ENCODE results near the gene RFK. TPM values are rescaled to one million over a fixed set of nuclear protein-coding genes. Genes with fewer than 3 reads are reported as not detected.

Gene RFK
- total RNA-seq, 1 donor: 18.4 TPM

DNA sequence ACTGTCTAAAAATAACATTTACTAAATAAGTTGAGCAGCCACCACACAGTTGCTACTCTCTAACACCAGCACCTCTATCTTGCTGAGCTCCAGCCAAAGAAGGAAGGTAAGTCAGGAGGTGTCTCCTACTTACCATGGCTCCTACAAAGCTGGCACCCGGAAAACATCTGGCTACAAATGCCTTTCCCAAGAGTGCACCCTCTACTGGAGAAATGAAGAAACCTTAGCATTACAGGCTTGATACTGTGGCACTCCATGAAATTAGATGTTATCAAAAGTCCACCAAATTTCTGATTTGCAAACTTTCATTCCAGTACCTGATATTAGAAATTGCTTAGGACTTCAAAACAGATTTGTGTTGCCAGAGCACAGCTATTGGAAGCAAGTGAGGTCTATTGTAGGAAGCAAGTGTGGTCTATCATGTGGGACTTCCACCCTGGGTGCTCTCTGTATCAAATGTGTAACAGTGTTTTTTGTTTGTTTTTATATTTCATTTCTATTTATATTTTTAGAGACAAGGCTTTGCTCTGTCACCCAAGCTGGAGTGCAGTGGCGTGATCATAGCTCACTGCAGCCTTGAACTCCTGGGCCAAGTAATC, 25.7 kb upstream of the RFK start:
- Histone ChIP-seq H3K9me3 (ENCODE audit: low read depth, low read length) (no peaks in the 10 kb centered on the region), H3K4me1 (ENCODE audit: insufficient read depth, low read length) (peaks cover 4% of the 10 kb centered on the region), H3K4me3 (ENCODE audit: low read length) (no peak overlapping the region), H3K27me3 (ENCODE audit: insufficient read depth, low read length) (no peaks in the 10 kb centered on the region)

DNA sequence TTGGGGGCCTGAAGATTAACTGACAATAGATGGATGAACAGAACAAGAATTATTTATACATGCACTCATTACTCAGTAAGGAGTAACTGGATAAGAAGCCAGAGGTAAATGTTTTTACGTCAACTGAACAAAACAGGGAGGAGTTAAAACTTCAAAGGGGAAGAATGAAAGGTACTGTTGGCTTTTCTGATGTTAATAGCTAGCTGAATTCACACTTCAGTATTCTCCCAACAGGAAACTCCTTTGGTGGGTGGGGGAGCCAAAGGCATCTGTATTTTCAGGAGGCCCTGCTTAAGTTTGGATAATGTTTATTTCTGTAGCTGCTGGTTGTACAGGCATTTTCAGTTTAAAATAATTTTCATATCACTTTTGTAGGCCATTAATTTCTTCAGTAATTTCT, 23.2 kb upstream of the RFK start:
- peaks cover 8% of the 10 kb centered on the region for H3K4me1 ChIP-seq (ENCODE audit: insufficient read depth, low read length)
- no peak overlapping the region for H3K4me3 ChIP-seq (ENCODE audit: low read length)
- H3K27me3 ChIP-seq (ENCODE audit: insufficient read depth, low read length): no peaks in the 10 kb centered on the region
- H3K9me3 ChIP-seq (ENCODE audit: low read depth, low read length): no peaks in the 10 kb centered on the region

DNA sequence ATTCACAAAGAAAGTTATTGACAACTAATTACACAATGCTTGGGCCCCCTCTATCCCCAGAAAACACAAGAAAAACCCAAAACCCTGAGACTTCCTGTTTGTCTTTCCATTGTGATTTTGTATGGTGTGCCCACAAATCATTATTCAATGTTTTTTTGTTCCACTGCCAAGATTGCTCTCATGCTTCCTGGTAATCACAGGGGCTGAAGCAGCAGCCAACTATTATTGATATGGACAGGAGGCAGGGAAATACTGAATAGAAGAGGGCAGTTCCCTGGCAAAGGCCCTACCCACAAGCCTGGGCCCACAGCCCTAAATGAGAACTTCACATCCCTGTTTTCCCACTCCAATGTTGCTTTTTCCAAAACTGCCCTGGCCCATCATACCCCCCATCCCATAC, 21.5 kb upstream of the RFK start:
- Histone ChIP-seq H3K4me3 (ENCODE audit: low read length) (no peak overlapping the region), H3K4me1 (ENCODE audit: insufficient read depth, low read length) (peaks cover 8% of the 10 kb centered on the region), H3K9me3 (ENCODE audit: low read depth, low read length) (no peaks in the 10 kb centered on the region), H3K27me3 (ENCODE audit: insufficient read depth, low read length) (no peaks in the 10 kb centered on the region)

DNA sequence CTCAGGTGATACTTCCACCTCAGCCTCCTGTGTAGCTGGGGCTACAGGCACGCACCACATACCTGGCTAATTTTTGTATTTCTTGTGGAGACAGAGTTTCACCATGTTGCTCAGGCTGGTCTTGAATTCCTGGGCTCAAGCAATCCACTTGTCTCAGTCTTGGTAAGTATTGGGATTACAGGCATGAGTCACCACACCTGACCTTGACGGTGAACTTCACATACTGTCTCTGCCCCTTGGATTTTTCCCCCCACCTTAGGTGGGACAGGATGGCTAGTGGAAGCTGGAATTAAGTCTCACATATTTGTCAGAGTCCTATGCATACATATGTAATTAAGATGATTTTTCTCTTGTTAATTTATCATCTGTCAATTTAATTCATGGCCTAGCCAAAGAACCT, 20.9 kb upstream of the RFK start:
- H3K4me3 ChIP-seq (ENCODE audit: low read length): no peak overlapping the region
- H3K4me1 ChIP-seq (ENCODE audit: insufficient read depth, low read length): peaks cover 8% of the 10 kb centered on the region
- H3K9me3 ChIP-seq (ENCODE audit: low read depth, low read length): no peaks in the 10 kb centered on the region
- H3K27me3 ChIP-seq (ENCODE audit: insufficient read depth, low read length): no peaks in the 10 kb centered on the region

DNA sequence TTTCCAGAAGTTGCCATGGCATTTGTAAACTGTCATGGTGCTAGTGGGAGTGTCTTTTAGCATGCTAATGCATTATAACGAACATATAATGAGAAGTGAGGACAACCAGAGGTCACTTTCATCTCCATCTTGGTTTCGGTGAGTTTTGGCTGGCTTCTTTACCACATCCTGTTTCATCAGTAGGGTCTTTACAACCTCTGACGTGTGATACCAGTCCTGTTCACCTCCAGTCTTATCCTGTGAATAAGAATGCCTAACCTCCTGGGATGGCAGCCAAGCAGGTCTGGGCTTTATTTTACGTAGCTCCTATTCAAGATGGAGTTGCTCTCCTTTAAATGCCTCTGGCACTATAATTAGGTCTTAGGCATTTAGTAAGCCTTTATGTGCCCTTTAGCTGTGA, 20.4 kb upstream of the RFK start:
- H3K27me3 ChIP-seq (ENCODE audit: insufficient read depth, low read length): no peaks in the 10 kb centered on the region
- peaks cover 8% of the 10 kb centered on the region for H3K4me1 ChIP-seq (ENCODE audit: insufficient read depth, low read length)
- H3K4me3 ChIP-seq (ENCODE audit: low read length): no peak overlapping the region
- H3K9me3 ChIP-seq (ENCODE audit: low read depth, low read length): no peaks in the 10 kb centered on the region

DNA sequence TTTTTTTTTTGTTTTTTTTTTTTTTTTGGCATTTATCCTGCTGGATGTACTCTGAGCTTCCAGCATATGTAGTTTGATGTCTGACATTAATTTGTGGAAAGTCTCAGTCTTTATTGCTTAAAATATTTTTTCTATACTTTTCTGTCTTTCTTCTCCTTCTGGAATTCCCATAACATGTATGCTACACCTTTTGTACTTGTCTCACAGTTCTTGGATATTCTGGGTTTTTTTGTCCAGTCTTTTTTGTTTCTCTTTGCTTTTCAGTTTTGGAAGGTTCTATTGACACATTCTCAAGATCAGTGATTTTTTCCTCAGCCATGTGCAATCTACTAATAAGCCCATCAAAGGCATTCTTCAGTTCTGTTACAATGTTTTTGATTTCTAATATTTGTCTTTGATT, 19.4 kb upstream of the RFK start:
- Histone ChIP-seq H3K4me3 (ENCODE audit: low read length) (no peak overlapping the region), H3K27me3 (ENCODE audit: insufficient read depth, low read length) (no peaks in the 10 kb centered on the region), H3K4me1 (ENCODE audit: insufficient read depth, low read length) (peaks cover 8% of the 10 kb centered on the region), H3K9me3 (ENCODE audit: low read depth, low read length) (no peaks in the 10 kb centered on the region)

DNA sequence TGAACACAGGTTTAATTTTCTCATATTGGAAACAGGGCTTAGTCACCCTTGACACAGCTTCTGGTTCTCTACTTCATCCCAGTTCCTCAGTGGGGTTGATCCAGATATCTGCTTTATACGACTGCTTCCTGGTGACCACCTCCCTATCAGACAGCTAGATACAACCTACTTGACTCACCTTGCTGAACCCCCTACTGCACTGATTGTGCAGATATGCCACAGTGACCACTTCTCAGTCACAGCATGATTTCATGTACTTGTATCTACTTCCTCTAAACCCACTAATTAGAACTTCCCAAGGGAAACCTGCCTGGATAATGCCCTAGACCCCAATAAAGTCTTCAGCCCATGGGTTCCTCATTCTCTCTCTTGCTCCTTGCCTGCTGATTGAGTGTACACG, 18.4 kb upstream of the RFK start:
- Histone ChIP-seq H3K9me3 (ENCODE audit: low read depth, low read length) (no peaks in the 10 kb centered on the region), H3K4me1 (ENCODE audit: insufficient read depth, low read length) (peaks cover 8% of the 10 kb centered on the region), H3K27me3 (ENCODE audit: insufficient read depth, low read length) (no peaks in the 10 kb centered on the region), H3K4me3 (ENCODE audit: low read length) (no peak overlapping the region)

DNA sequence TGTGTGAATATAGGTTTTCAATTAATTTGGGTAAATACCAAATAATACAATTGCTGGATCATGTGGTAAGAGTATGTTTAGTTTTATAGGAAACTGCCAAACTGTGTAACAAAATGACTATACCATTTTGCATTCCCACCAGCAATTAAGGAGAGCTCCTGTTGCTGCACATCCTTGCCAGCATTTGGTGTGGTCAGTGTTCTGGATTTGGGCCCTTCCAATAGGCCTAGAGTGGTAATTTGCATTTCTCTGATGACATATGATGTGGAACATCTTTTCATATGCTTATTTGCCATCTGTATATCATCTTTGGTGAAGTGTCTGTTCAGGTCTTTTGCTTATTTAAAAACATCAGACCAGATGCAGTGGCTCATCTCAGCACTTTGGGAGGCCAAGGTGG, 11.6 kb upstream of the RFK start:
- Histone ChIP-seq H3K27me3 (ENCODE audit: insufficient read depth, low read length) (no peaks in the 10 kb centered on the region), H3K4me3 (ENCODE audit: low read length) (no peak overlapping the region), H3K4me1 (ENCODE audit: insufficient read depth, low read length) (no peaks in the 10 kb centered on the region), H3K9me3 (ENCODE audit: low read depth, low read length) (no peaks in the 10 kb centered on the region)

DNA sequence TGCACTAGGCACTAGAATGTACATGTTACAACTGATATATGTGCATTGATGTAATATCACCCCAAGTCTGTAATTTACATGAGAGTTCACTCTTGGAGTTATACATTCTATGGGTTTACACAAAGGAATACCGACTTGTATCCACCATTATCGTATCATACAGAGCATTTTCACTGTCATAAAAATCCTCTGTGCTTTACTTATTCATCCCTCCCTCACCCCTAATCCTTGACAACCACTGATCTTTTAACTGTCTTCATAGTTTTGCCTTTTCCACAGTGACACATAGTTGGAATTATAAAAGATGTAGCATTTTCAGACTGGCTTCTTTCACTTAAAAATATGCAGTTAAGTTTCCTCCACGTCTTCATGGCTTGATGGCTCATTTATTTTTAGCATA, 11.1 kb upstream of the RFK start:
- Histone ChIP-seq H3K9me3 (ENCODE audit: low read depth, low read length) (no peaks in the 10 kb centered on the region), H3K4me1 (ENCODE audit: insufficient read depth, low read length) (no peaks in the 10 kb centered on the region), H3K27me3 (ENCODE audit: insufficient read depth, low read length) (no peaks in the 10 kb centered on the region), H3K4me3 (ENCODE audit: low read length) (no peak overlapping the region)

DNA sequence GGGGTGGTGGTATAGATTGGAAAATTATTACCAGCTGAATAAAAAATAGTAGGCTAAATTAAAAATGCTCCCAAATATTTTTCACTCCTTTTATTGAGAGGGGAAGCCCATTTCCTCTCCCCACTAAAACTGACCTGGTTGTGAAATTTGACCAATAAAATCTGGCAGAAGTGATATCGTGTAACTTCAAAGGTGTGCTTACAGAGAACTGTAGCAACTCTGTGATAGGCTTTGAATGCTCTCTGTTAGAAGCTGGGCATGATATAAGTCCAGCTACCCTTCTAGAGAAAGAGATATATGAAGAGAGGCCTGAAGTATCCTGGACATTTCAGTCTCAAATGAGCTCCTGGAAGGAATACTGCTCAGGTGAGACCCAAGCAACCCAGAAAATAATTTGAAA, 10.2 kb upstream of the RFK start:
- Histone ChIP-seq H3K9me3 (ENCODE audit: low read depth, low read length) (no peaks in the 10 kb centered on the region), H3K4me1 (ENCODE audit: insufficient read depth, low read length) (no peaks in the 10 kb centered on the region), H3K4me3 (ENCODE audit: low read length) (no peak overlapping the region), H3K27me3 (ENCODE audit: insufficient read depth, low read length) (no peaks in the 10 kb centered on the region)

DNA sequence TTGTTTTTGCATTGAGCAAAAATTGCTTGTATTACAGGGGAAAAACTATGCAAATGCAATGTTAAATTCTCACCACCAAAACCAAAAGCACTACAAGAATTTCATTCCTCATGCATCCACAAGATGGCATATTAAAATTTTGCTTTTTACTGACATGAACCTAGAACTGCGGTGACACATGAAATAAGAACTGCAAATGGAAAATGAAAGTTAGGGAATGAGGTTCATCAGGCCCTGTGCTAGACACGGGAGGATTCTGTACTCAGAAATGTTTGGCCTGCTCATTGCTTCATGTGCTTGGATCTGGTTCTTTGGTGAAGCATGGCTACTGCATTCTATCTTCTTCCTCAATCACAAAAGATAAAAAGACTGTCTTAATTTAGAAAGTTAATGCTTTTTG, 9.1 kb upstream of the RFK start:
- Histone ChIP-seq H3K27me3 (ENCODE audit: insufficient read depth, low read length) (no peaks in the 10 kb centered on the region), H3K4me3 (ENCODE audit: low read length) (no peak overlapping the region), H3K4me1 (ENCODE audit: insufficient read depth, low read length) (no peaks in the 10 kb centered on the region), H3K9me3 (ENCODE audit: low read depth, low read length) (no peaks in the 10 kb centered on the region)

DNA sequence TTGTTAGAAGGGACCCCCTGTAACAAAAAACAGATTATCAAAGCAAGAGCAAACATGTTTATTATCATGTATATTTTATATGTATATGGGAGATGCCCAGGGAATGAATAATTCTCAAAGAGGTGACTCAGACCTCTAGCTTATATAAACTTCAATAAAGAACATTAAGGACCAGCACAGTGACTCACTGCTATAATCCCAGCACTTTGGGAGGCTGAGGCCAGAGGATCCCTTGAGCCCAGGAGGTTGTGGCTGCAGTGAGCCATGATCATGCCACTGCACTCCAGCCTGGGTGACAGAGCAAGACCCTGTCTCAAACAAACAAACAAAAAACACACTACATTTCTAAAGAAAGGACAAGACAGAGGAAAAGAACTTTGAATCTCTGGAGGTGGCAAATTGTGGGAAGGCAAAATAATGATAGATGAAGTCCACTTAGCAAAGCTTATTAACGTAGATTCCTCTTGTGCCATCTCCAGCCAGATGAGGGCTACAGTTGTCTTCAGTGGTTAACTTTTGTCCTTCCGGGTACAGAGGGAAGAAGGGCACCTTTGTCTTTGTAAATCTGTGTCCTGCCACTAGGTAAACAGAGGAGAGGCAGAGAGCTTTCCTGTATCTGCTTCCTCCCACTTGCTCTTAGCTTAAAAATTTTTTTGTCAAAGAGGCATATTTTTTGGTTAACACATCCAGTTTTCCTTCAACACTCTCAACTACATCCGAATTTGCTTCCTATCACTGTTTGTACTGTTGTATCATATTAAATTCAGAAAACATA, 7.5 kb upstream of the RFK start:
- H3K4me3 ChIP-seq (ENCODE audit: low read length): no peak overlapping the region
- no peaks in the 10 kb centered on the region for H3K4me1 ChIP-seq (ENCODE audit: insufficient read depth, low read length)
- no peaks in the 10 kb centered on the region for H3K27me3 ChIP-seq (ENCODE audit: insufficient read depth, low read length)
- no peaks in the 10 kb centered on the region for H3K9me3 ChIP-seq (ENCODE audit: low read depth, low read length)

DNA sequence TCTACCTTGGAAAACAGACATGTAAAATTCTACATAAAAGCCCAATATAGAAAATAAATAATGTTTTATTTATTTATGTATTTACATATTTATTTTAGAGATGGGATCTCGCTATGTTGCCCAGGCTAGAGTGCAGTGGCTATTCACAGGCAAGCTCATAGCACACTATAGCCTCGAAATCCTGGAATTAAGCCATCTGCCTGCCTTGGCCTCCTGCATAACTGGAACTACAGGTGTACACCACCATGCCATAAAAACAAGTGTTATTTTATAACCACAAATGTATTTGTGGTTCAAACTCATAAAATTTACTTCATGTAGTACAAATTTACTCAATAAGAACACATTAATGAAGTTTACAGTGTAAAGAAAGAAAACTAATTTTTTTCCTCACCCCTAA, 7.0 kb upstream of the RFK start:
- Histone ChIP-seq H3K27me3 (ENCODE audit: insufficient read depth, low read length) (no peaks in the 10 kb centered on the region), H3K4me1 (ENCODE audit: insufficient read depth, low read length) (no peaks in the 10 kb centered on the region), H3K9me3 (ENCODE audit: low read depth, low read length) (no peaks in the 10 kb centered on the region), H3K4me3 (ENCODE audit: low read length) (no peak overlapping the region)

DNA sequence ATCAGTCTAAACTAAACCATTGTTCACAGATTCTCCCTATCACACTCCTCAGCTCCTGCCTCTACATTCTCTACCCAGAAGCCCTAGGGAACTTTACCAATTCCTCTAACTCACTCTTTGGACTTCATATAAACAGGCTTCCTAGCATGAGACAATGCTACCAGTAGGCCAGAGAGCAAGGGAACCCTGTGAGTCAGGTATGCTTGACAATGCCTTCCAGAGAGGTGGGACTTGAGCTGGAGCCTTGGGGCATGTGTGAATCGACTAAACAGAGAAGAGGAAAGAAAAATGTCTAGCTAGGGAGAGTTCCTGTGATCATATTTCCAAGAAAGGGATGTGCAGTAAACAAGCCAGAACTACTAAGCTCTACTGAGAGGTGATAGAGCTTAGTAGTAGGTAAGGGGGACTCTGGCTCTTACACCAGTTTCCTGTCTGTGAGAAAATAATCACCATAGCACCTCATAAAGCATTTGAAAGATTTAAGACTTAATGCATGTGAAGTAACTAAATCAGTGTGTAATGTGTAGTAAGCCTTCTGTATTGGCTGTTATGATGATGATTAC, 6.4 kb upstream of the RFK start:
- no peaks in the 10 kb centered on the region for H3K9me3 ChIP-seq (ENCODE audit: low read depth, low read length)
- H3K27me3 ChIP-seq (ENCODE audit: insufficient read depth, low read length): no peaks in the 10 kb centered on the region
- no peak overlapping the region for H3K4me3 ChIP-seq (ENCODE audit: low read length)
- peaks cover 5% of the 10 kb centered on the region for H3K4me1 ChIP-seq (ENCODE audit: insufficient read depth, low read length)

DNA sequence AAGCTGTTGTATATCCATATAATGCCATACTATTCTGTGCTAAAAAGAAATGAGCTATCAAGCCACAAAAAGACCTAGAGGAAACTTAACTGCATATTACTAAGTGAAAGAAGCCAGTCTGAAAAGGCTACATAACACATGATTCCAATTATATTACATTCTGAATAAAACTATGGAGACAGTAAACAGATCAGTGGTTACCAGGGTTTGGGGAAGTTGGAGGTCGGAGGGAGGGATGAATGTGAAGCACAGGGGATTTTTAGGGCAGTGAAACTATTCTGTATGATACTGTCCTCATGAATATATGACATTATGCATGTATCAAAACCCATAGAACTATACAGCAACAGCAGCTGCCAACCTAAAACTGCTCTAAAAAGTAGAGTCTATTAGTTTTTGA, 5.6 kb upstream of the RFK start:
- Histone ChIP-seq H3K4me3 (ENCODE audit: low read length) (no peak overlapping the region), H3K9me3 (ENCODE audit: low read depth, low read length) (no peaks in the 10 kb centered on the region), H3K27me3 (ENCODE audit: insufficient read depth, low read length) (no peaks in the 10 kb centered on the region), H3K4me1 (ENCODE audit: insufficient read depth, low read length) (peaks cover 13% of the 10 kb centered on the region)

DNA sequence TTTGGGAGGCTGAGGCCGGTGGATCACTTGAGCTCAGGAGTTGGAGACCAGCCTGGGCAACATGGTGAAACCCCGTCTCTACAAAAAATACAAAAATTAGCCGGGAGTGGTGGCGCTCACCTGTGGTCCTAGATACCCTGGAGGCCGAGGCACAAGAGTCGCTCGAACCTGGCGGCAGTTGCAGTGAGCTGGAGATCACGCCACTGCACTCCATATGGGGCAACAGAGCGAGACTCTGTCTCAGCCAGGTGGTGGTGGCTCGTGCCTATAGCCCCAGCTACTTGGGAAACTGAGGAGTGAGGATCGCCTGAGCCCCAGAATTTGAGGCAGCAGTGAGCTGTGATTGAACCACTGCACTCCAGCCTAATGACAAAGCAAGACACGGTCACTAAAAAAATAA, 2.4 kb upstream of the RFK start:
- no peaks in the 10 kb centered on the region for H3K9me3 ChIP-seq (ENCODE audit: low read depth, low read length)
- H3K4me1 ChIP-seq (ENCODE audit: insufficient read depth, low read length): peaks cover 28% of the 10 kb centered on the region
- no peak overlapping the region for H3K4me3 ChIP-seq (ENCODE audit: low read length)
- no peaks in the 10 kb centered on the region for H3K27me3 ChIP-seq (ENCODE audit: insufficient read depth, low read length)

Measured in mononuclear cell (primary cell).